GM18909 (cell line): Measurements from ENCODE around the gene OAS3.
"Not testable (repeated sequence)": the region's sequence is repeated elsewhere in the genome, so short reads cannot be mapped to it uniquely, and the experiment has no call there.

Source experiments
- ATAC-seq: cut with Tn5 transposase; IDR thresholded peaks from one replicate; pipeline ENCODE4 v1.9.1; 2021; ENCODE audit warnings: mild to moderate bottlenecking; ENCODE audit not compliant: unreplicated experiment, poor library complexity

OAS3 gene

GRCh38 chr12:112926416-112927033 lies 11.7 kb upstream of the OAS3 start:
- not testable (repeated sequence) for ATAC-seq

- no peak for ATAC-seq
These were observed 10.8 kb upstream of the OAS3 start for GRCh38 chr12:112927475-112927874.

GRCh38 chr12:112927925-112928324 lies 10.3 kb upstream of the OAS3 start:
- ATAC-seq = no peak

GRCh38 chr12:112928978-112929377 lies 9.3 kb upstream of the OAS3 start:
- no peak for ATAC-seq

GRCh38 chr12:112929715-112930114 lies 8.6 kb upstream of the OAS3 start:
- ATAC-seq = no peak

- no peak for ATAC-seq
These were observed 7.9 kb upstream of the OAS3 start for GRCh38 chr12:112930350-112930749.

GRCh38 chr12:112932485-112933128 lies 5.7 kb upstream of the OAS3 start:
- no peak for ATAC-seq

- no peak for ATAC-seq
These were observed 5.2 kb upstream of the OAS3 start for GRCh38 chr12:112933129-112933505.

GRCh38 chr12:112936264-112936663 lies 2.0 kb upstream of the OAS3 start:
- no peak for ATAC-seq

GRCh38 chr12:112936927-112937326 lies 1.3 kb upstream of the OAS3 start:
- ATAC-seq = no peak

- ATAC-seq = no peak
These were observed 477 bp downstream of the OAS3 start for GRCh38 chr12:112938751-112939150.

- ATAC-seq = peak; percentile 62
These were observed 1.6 kb downstream of the OAS3 start for GRCh38 chr12:112939761-112940381.

- ATAC-seq = no peak
These were observed 3.5 kb downstream of the OAS3 start for GRCh38 chr12:112941528-112942335.

GRCh38 chr12:112942572-112942971 lies 4.3 kb downstream of the OAS3 start:
- ATAC-seq = no peak

GRCh38 chr12:112944024-112944690 lies 5.9 kb downstream of the OAS3 start:
- ATAC-seq = no peak

GRCh38 chr12:112945515-112945914 lies 7.2 kb downstream of the OAS3 start:
- ATAC-seq = no peak

- no peak for ATAC-seq
These were observed 8.1 kb downstream of the OAS3 start for GRCh38 chr12:112946236-112947000.

GRCh38 chr12:112947314-112947713 lies 9.0 kb downstream of the OAS3 start:
- no peak for ATAC-seq

- no peak for ATAC-seq
These were observed 9.5 kb downstream of the OAS3 start for GRCh38 chr12:112947761-112948160.

GRCh38 chr12:112948806-112949205 lies 10.5 kb downstream of the OAS3 start:
- ATAC-seq = no peak
